VCaP (cell line): ENCODE measurements around the gene TRAPPC4.
A peak's percentile ranks its signal among the peaks of the same experiment; 100 is the strongest.

ENCODE experiments used
- H3K27ac ChIP-seq: fragments of 450-650 bp; 2 replicates; pipeline ENCODE4 v1.5.1; 2017
- CTCF ChIP-seq: fragments of 450-650 bp; conservative IDR thresholded peaks from 2 replicates; pipeline ENCODE4 v1.5.1; 2017; ENCODE audit warnings: mild to moderate bottlenecking, moderate library complexity

The TRAPPC4 gene

GRCh38 chr11:119025978-119026766 is 7.6 kb downstream of the TRAPPC4 start:
- no peak for TF ChIP-seq CTCF
- H3K27ac ChIP-seq = no peak overlapping the region

- no peak for TF ChIP-seq CTCF
- no peak overlapping the region for H3K27ac ChIP-seq
These were observed 8.4 kb downstream of the TRAPPC4 start for GRCh38 chr11:119026970-119027369.

GRCh38 chr11:119027561-119028345 is 9.2 kb downstream of the TRAPPC4 start:
- TF ChIP-seq CTCF = no peak
- H3K27ac ChIP-seq = peak overlapping the region; percentile 88; the same call in 1 of the 2 replicates

GRCh38 chr11:119028346-119029068 is 9.9 kb downstream of the TRAPPC4 start:
- no peak for TF ChIP-seq CTCF
- peak overlapping the region; percentile 88 for H3K27ac ChIP-seq

GRCh38 chr11:119029069-119029339 is 10.4 kb downstream of the TRAPPC4 start:
- H3K27ac ChIP-seq = peak overlapping the region; percentile 88
- no peak for TF ChIP-seq CTCF

- no peak for TF ChIP-seq CTCF
- peak overlapping the region; percentile 88 for H3K27ac ChIP-seq
These were observed 10.9 kb downstream of the TRAPPC4 start for GRCh38 chr11:119029340-119030028.

- no peak for TF ChIP-seq CTCF
- peak overlapping the region; percentile 88 for H3K27ac ChIP-seq
These were observed 11.4 kb downstream of the TRAPPC4 start for GRCh38 chr11:119030029-119030328.
